GM19324 (cell line): Measurements from ENCODE around the gene AMPH.

Source experiments
- ATAC-seq: cut with Tn5 transposase; IDR thresholded peaks from one replicate; pipeline ENCODE4 v1.9.1; 2021; ENCODE audit warnings: mild to moderate bottlenecking, moderate library complexity; ENCODE audit not compliant: unreplicated experiment, low FRiP score

Gene AMPH

DNA sequence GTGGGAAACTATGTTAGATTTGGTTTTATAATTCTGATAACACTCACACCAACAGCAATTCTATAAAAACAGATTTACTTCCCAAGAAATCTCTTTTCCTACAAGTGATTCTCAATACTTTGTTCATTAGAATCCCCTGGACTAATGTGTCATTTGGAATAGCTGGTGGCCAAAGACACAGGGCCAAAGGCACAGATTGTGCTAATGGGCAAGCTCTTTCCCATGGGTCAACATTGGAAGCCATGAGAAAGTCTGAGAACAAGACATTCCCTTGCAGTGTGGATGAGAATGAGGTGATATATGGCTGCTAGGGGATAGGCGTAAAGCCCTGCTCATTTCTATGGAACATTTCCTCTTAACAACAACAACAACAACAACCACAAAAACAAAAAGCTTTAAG, 153.8 kb downstream of the AMPH start:
- ATAC-seq = no peak

GRCh38 chr7:38476764-38477163, 154.4 kb downstream of the AMPH start:
- ATAC-seq = no peak

DNA sequence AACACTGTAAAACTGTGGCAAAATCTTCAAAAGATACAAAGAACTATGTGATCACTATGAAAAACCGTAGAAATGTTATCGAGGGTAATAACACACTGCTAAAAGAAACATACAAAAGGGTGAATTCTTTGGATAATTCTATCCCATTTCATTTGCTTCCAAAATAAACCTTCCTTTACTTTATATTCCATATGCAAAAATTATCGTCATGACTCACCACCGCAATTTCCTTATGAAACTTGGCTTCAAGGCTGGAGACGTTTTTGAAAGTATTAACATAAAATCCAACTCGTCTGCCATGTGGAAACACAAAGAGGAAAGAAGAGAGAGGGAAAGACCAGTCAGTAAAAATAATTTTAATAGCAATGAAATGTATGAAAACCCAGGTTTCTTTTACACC, 165.2 kb downstream of the AMPH start:
- ATAC-seq = no peak

DNA sequence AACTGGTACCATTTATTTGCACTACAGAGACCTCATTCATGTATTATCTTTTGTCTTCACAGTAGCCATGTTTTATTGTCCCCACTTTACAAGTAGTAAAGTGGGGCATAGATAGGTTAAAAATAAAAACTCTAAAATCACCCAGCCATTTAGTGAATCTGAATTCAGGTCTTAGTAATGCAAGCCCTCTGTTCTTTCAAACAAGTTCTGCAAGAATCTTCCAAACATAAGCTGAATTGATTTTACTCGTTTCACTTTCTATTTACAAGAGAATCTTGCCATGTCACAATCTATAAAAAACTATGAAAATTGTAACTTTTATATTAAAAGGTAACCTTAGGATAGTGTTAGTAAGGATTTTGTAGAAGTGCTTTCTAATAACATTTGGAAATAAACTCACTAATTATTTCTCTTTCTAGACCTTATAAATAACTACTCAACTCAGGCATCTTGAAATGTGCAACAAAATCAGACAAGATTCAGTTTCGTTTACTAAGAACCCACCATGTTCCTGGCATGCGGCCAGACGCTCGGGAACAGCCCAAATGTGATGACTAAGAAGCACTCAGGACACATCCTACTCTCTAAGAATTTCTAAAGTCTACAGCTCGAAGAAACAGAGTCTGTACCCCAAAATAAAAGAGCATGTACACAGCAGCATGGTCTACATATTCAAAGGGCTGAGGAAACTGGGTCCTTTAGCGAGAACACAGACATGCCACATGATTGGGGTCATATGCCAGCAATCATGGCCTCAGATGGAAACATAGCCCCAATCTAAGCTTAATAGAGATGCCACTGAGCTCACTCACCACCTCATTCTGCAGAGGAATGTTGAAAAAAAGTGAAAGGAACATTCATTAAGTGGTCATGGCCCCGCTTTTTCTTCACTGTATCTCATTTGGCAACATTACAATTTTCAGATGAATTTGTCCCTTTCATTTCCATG, 167.6 kb downstream of the AMPH start:
- ATAC-seq = no peak

GRCh38 chr7:38462819-38463218, 168.4 kb downstream of the AMPH start:
- no peak for ATAC-seq

DNA sequence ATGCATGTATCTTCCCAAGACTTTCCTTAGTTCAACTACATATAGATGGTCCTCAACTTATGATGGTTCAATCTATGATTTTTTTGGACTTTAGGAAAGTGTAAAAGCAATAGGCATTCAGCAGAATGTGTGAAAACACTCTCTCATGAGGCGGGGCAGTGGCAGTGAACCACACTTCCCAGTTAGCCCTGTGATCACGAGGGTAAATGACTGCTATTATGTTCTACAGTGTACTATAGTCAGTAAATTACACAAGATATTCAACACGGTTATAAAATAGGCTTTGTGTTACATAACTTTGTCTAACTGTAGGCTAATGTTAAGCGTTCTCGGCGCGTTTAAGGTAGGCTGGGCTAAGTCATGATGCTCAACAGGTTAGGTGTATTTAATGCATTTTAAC, 169.3 kb downstream of the AMPH start:
- ATAC-seq = no peak

DNA sequence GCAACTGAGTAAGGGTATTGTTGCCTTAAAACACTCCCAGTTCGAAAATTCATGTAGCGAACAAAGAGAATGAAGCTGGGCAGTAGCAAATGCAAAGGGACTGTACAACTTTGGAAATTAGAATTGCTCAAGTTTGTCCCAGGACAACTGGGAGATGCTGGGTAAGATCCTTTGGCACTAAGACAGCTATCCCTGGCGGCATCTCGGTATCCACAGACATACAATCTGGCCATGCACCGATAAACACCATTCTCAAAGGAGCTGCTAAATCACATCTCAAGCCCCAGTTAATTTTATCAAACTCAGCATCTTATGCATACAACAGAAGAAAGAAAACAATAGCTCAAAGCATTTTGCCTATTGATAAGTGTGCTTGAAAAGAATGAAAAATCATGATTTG, 177.3 kb downstream of the AMPH start:
- ATAC-seq = no peak

GRCh38 chr7:38453168-38453567, 178.0 kb downstream of the AMPH start:
- no peak for ATAC-seq

DNA sequence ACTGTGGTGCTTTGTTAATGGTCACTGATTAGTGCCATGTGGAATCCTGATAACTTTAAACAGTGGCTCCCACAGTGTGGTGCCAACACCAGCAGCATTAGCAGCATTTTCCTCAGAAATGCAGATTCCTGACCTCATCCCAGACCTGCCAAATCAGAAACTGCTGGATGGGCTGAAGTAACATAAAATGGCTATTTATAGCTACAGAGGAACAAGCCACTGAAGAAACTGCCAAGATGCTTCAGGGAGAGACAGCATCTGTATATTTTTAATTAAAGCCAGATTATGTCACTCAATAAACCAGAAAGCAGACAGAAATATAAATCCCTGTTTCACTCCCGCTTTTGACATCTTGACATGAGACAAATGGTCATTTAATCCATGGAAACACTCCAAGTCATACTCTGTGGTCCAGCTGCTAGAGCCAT, 178.5 kb downstream of the AMPH start:
- no peak for ATAC-seq

DNA sequence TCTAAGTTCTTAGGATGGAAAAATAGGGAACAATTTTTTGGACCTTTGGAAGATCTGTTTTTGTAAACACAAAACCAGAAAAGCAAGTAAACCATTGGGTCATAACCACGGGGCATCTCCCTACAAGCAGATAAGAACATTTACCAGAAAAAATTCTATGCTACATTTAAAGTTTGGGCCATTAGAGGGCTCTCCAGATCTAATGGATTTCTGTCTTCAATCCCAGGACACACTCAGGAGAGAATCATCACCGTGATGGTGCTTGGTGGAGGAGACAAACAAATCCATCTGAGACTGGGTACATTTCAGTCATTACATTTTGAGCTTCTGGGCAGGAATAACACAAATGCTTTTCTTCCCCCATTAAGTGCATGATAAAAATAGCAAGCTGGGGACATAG, 179.3 kb downstream of the AMPH start:
- no peak for ATAC-seq

GRCh38 chr7:38448584-38449234, 182.5 kb downstream of the AMPH start:
- no peak for ATAC-seq

- no peak for ATAC-seq
Observed at GRCh38 chr7:38448054-38448453, 183.1 kb downstream of the AMPH start.

DNA sequence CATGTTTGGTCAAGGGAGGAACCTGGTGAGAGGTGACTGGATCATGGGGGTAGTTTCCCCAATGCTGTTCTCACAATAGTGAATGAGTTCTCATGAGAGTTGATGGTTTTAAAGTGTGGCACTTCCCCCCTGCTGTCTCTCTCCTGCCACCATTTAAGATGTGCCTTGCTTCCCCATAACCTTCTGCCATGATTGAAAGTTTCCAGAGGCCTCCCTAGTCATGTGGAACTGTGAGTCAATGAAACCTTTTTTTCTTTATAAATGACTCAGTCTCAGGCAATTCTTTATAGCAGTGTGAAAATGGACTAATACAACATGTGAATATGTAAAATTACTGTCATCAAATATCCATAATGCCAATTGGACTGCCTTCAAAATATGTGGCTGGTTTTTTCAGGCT, 192.2 kb downstream of the AMPH start:
- ATAC-seq = no peak

DNA sequence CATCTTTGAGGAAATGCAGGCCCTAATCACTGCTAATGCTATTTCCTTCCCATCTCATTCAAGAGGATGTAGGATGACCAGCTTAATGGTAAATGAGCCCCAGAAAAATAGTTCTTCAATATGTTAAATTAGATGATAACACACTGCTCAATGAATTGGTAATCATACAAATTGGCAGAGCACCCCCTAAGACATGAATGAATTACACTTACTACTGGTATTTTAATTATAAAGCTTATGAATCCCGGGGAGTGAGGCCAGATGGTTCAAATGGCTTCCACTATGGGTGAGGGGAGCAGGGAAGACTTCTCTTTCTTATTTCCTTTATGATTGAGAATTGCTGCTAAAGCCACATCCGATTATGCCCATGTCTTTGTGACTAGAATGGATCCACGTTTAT, 198.5 kb downstream of the AMPH start:
- no peak for ATAC-seq

- no peak for ATAC-seq
Observed at GRCh38 chr7:38432080-38432479, 199.1 kb downstream of the AMPH start.

DNA sequence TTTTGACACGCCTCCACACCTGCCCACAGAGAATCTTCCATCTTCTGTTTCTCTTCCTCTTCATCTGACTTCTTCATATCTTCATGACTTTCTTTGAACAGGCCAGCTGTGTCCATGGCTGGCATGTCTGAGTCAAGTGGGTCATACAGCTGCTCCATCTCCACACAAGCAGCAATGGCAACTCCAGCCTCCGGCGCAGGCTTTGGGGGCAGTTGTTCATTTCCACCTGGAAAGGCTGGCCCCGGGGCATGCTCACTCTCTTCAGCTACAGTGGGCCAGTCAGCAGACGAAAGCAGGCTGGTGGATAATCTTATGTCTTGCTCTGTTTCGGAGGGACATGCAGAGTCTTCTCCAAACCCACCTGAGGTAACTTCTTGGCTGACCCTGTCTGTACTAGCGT, 202.1 kb downstream of the AMPH start:
- ATAC-seq = no peak

GRCh38 chr7:38428041-38428440, 203.1 kb downstream of the AMPH start:
- no peak for ATAC-seq

DNA sequence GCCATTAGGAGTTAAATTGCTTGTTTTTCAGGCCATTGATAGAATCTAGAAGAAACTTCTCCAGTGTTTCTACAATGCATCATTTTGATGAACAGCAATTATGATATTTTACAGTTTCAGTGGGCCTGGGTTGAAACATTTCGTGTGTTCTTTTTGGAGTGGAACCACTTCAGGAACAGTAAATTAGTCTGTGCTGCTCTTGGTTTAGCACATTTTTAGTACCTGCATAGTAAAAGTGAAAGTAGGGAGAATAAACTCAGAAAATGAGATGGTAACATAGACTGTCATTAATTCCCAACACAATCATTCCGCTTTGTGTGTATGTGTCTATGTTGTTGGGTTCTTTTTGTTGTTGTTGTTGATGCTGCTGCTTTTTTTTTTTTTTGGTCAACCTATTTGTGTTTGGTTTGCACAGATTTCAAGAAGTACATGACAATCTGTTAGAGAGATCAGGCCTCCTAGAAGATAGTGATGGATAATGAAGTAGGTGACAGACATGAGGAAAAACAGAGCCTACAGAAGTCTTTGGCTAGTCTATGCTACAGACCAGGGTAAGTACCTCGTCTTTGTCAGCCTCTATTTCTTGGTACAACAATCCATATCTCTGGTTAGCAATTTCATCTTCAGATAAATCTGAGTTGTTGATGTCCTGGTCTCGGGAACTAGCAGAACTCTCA, 203.8 kb downstream of the AMPH start:
- no peak for ATAC-seq

GRCh38 chr7:38425509-38425908, 205.7 kb downstream of the AMPH start:
- no peak for ATAC-seq

DNA sequence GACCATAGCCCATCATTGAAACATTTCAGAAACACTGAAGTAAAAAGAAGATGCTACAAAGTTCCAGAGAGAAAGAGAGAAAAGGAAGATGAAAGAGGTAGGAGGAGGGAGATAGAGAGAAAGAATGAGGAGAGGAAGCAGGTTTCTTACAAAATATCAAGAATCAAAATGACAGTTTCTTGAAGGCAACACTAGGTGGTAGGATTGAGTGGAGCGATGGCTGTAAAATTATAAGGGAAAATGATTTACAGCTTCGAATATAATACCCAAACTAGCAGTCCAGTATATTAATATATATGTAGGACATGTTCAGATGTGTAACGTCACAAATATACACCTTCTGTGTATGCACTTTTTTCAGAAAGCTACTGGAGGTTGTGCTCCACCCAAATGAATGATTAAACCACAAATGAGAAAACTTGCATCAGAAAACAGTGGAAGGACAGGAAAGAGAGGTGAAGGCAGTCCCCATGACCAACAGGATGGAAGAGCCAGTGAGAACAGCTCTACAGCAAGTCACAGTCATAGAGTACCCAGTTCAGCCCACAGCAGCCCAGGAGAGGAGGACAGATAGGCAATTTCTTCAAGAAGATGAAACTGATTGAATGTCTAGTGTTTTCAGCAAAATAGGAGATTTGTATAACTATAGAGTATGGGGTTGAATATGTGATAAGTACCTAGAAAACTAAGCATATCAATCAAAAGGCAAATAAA, 206.3 kb downstream of the AMPH start:
- no peak for ATAC-seq

- ATAC-seq = peak; percentile 62
Observed at GRCh38 chr7:38413784-38414183, 217.4 kb downstream of the AMPH start.
